ENCODE data around the gene TOB1. TPM values are rescaled to one million over a fixed set of nuclear protein-coding genes. Genes with fewer than 3 reads are reported as not detected.

TOB1 gene
- total and polyA plus RNA-seq, 9 of the 15 experiments (the other 6 are each of a cell fraction or from before 2014, with no cell fraction given) = 4.8 to 63.7 (median 13.2) TPM

- in situ Hi-C loops (cut with MboI) (no loop called here), intact Hi-C loops (cut with micrococcal nuclease) (no loop called here)
- H3K4me2 ChIP-seq (ENCODE audit: insufficient read depth, low read length) = no peak overlapping the region
- no peaks in the 10 kb centered on the region for H3K9me3 ChIP-seq (replicated peaks; ENCODE audit: control insufficient read depth, insufficient read depth, low read depth, low read length)
- FAIRE-seq (no peak), ATAC-seq (no peak), DNase-seq (ENCODE audit: extremely low read depth in 1 of 4, low spot score in 3 of 4) (no peak)
- POLR2A ChIA-PET = interaction anchor here (0.5 to 1.6 kb wide), 4 partner anchors 8 to 287 kb away, joined by 3 to 6 read pairs (median 3); no protein-coding TSS in a partner anchor
- peaks cover 9 to 23% of the 10 kb centered on the region in 2 experiments; a peak in 4 of 5 replicates for H3K4me1 ChIP-seq (replicated peaks in 1 of 2; ENCODE audit: control insufficient read depth in 2 of 2, insufficient read depth in 2 of 2, low read length in 2 of 2)
- H3K9me1 ChIP-seq (ENCODE audit: control insufficient read depth, insufficient read depth, low read length) = no peaks in the 10 kb centered on the region
- no peaks in the 10 kb centered on the region for H3K36me3 ChIP-seq (ENCODE audit: control insufficient read depth, insufficient read depth, low read length)
- H3K9ac ChIP-seq (ENCODE audit: insufficient read depth in 1 of 2, low read depth in 2 of 2, low read length in 2 of 2) = no peak overlapping the region
- H3K4me3 ChIP-seq = no peak overlapping the region
- no peak overlapping the region for H3K27ac ChIP-seq (ENCODE audit: extremely low read depth, low read depth, low read length)
- no peaks in the 10 kb centered on the region for H3K79me2 ChIP-seq (ENCODE audit: control insufficient read depth, insufficient read depth, low read length)
- H2AFZ ChIP-seq (ENCODE audit: low read depth, low read length) = no peak overlapping the region
- H4K20me1 ChIP-seq (replicated peaks; ENCODE audit: control insufficient read depth, insufficient read depth, low read length) = no peaks in the 10 kb centered on the region
- H3K27me3 ChIP-seq (ENCODE audit: control insufficient read depth in 2 of 2, insufficient read depth in 2 of 2, low read length in 2 of 2) = no peaks in the 10 kb centered on the region
- CTCF ChIA-PET (ENCODE audit: low intra/inter-chr PET ratio) = no interaction called here
- BruUV-seq (replicated peaks) = no TSS peak
- WGBS (ENCODE audit: insufficient coverage, low coverage, missing lambda C conversion rate) = 52% methylated on average over 8 of the region's 8 CpGs
- TF ChIP-seq BCOR (IDR thresholded peaks at IDR 0.05) = peak; percentile 61; the same call in 1 of the 2 replicates
- TF ChIP-seq PTTG1 (tag; IDR thresholded peaks at IDR 0.05; ENCODE audit: low read depth) = no peak
- peak; percentile 99 for TF ChIP-seq ZFP36 (IDR thresholded peaks at IDR 0.05; ENCODE audit: low read depth, low read length, partially characterized antibody)
- no peak for TF ChIP-seq L3MBTL2 (IDR thresholded peaks at IDR 0.05)
- TF ChIP-seq ZNF121 (CRISPR knock-in tag; conservative IDR thresholded peaks at IDR 0.05) = peak; percentile 89
- no peak for TF ChIP-seq ZNF584 (CRISPR knock-in tag; IDR thresholded peaks at IDR 0.05; ENCODE audit: low read depth)
- no peak for TF ChIP-seq ZNF77 (CRISPR knock-in tag; IDR thresholded peaks at IDR 0.05)
- peak; percentile 39 for TF ChIP-seq GTF3C2 (IDR thresholded peaks at IDR 0.05; ENCODE audit: borderline replicate concordance, extremely low read depth, insufficient read length)
- TF ChIP-seq ZNF589 (CRISPR knock-in tag; IDR thresholded peaks at IDR 0.05; ENCODE audit: low read depth) = no peak
- no peak for TF ChIP-seq STAT5A (IDR thresholded peaks at IDR 0.05; ENCODE audit: borderline replicate concordance, low read length)
- TF ChIP-seq ZNF707 (CRISPR knock-in tag; conservative IDR thresholded peaks at IDR 0.05) = no peak
- TF ChIP-seq OTX1 (CRISPR knock-in tag; IDR thresholded peaks at IDR 0.05) = no peak
- TF ChIP-seq SP2 (IDR thresholded peaks at IDR 0.05; ENCODE audit: extremely low read depth, low read depth, low read length, poor library complexity, severe bottlenecking) = no peak
- TF ChIP-seq XRCC3 (IDR thresholded peaks at IDR 0.05) = no peak
- no peak for TF ChIP-seq GATAD2B (IDR thresholded peaks at IDR 0.05; ENCODE audit: borderline replicate concordance)
- peak; percentile 42 for TF ChIP-seq RBM25 (IDR thresholded peaks at IDR 0.05; ENCODE audit: low read depth, low read length, severe bottlenecking)
- peak; percentile 77; the same call in 1 of the 2 replicates for TF ChIP-seq ZNF436 (CRISPR knock-in tag; IDR thresholded peaks at IDR 0.05)
- TF ChIP-seq CHD4 (IDR thresholded peaks at IDR 0.05; ENCODE audit: insufficient read depth, insufficient replicate concordance, low read depth, low read length, poor library complexity, severe bottlenecking) = peak; percentile 26
- no peak for TF ChIP-seq HSF4 (CRISPR knock-in tag; IDR thresholded peaks at IDR 0.05; ENCODE audit: borderline replicate concordance)
Measured at GRCh38 chr17:50908140-50908859, 42.1 kb upstream of the TOB1 start.

All from K562 (cell line).